Naive thymus-derived CD4-positive, alpha-beta T cell (primary cell): Measurements from ENCODE around the gene ASXL1. TPM values are rescaled to one million over a fixed set of nuclear protein-coding genes. Genes with fewer than 3 reads are reported as not detected.

Experiments used
- ATAC-seq: fragments of 150-1000 bp; cut with Tn5 transposase; 2 replicates; pipeline ENCODE4 v1.10.0; 2021; ENCODE audit warnings: mild to moderate bottlenecking, moderate library complexity
- CTCF ChIA-PET: fragments of 350-600 bp; sonication (Branson Sonifier 250); formaldehyde crosslinking; loops from one replicate; lab custom pipeline; 2021; ENCODE audit warnings: antibody characterized with exemption; lab: Charles Lee
- POLR2A ChIA-PET: fragments of 350-600 bp; sonication (Branson Sonifier 250); formaldehyde crosslinking; loops from one replicate; lab custom pipeline; 2021; ENCODE audit warnings: antibody characterized with exemption, inconsistent platforms; lab: Charles Lee
- DNase-seq, 9 donors: peaks; one replicate each; pipeline versions ENCODE4 v3.0.0 to v3.0.0-alpha.2; 2020 to 2022; ENCODE audit warnings: mixed read lengths in 1 of 9
- H3K27ac ChIP-seq: one replicate; pipeline ENCODE4 v1.7.0; 2013; ENCODE audit warnings: mild to moderate bottlenecking, low read depth, low read length, moderate library complexity
- H3K27me3 ChIP-seq, 2 donors: one replicate each; pipeline ENCODE4 v1.7.0; 2013; ENCODE audit warnings: low read length in 2 of 2, mild to moderate bottlenecking in 2 of 2, moderate library complexity in 2 of 2; ENCODE audit not compliant: control insufficient read depth in 2 of 2, insufficient read depth in 2 of 2
- H3K36me3 ChIP-seq, 3 experiments: 1 replicate in 2 of 3; 2 replicates in 1 of 3; pipeline ENCODE4 v1.7.0; 2013; ENCODE audit warnings: low read length in 3 of 3, mild to moderate bottlenecking in 3 of 3, moderate library complexity in 1 of 3; ENCODE audit not compliant: insufficient read depth in 3 of 3, control insufficient read depth in 2 of 3
- H3K4me1 ChIP-seq, 2 donors: one replicate each; pipeline ENCODE4 v1.7.0; 2013; ENCODE audit warnings: low read length in 2 of 2, mild to moderate bottlenecking in 2 of 2, moderate library complexity in 1 of 2; ENCODE audit not compliant: control insufficient read depth in 2 of 2, insufficient read depth in 2 of 2
- H3K4me3 ChIP-seq: 2 replicates; pipeline ENCODE4 v1.7.0; 2013; ENCODE audit warnings: mild to moderate bottlenecking, low read length
- H3K9me3 ChIP-seq, 3 experiments: 1 replicate in 2 of 3; 2 replicates in 1 of 3; pipeline ENCODE4 v1.7.0; 2013; ENCODE audit warnings: low read length in 3 of 3; ENCODE audit not compliant: control insufficient read depth in 2 of 3
- H3K27ac Mint-ChIP-seq, 9 donors: one replicate each; pipeline ENCODE4 v1.8.0; 2020 to 2022; ENCODE audit warnings: mixed read lengths in 9 of 9, mild to moderate bottlenecking in 8 of 9, moderate library complexity in 5 of 9, inconsistent platforms in 2 of 9
- H3K27me3 Mint-ChIP-seq, 5 donors: one replicate each; pipeline ENCODE4 v1.8.0; 2021 to 2022; ENCODE audit warnings: mixed read lengths in 5 of 5, mild to moderate bottlenecking in 1 of 5
- H3K36me3 Mint-ChIP-seq, 5 donors: one replicate each; pipeline ENCODE4 v1.8.0; 2020 to 2022; ENCODE audit warnings: mixed read lengths in 5 of 5, mild to moderate bottlenecking in 3 of 5, inconsistent platforms in 1 of 5
- H3K4me1 Mint-ChIP-seq, 7 donors: one replicate each; pipeline ENCODE4 v1.8.0; 2020 to 2022; ENCODE audit warnings: mixed read lengths in 7 of 7, mild to moderate bottlenecking in 3 of 7, inconsistent platforms in 1 of 7
- H3K4me3 Mint-ChIP-seq, 10 donors: one replicate each; pipeline ENCODE4 v1.8.0; 2020 to 2022; ENCODE audit warnings: mild to moderate bottlenecking in 10 of 10, mixed read lengths in 10 of 10, moderate library complexity in 6 of 10, inconsistent platforms in 2 of 10
- H3K9me3 Mint-ChIP-seq, 11 donors: one replicate each; pipeline ENCODE4 v1.8.0; 2020 to 2022; ENCODE audit warnings: mixed read lengths in 11 of 11, mild to moderate bottlenecking in 4 of 11, inconsistent platforms in 1 of 11, moderate library complexity in 1 of 11
- intact Hi-C, 2 donors: fragments of 100-400 bp; cut with micrococcal nuclease; formaldehyde crosslinking; loops; one replicate each; pipeline ENCODE4 v1.15.1; 2023
- polyA plus RNA-seq, 2 donors: library from polyadenylated mRNA; unstranded; fragments of 300-500 nt; fragmentation: Illumina TruSeq; gene quantifications; one replicate each; pipeline ENCODE4 v1.2.3, GENCODE V29; 2021
- total RNA-seq, 6 experiments: library from RNA in 5 of 6; stranded (reverse) in 5 of 6; gene quantifications; 1 replicate in 5 of 6; 2 replicates in 1 of 6; pipeline ENCODE4 v1.2.3 and lab custom pipeline; 2021 to 2026

Gene ASXL1
- total and polyA plus RNA-seq, 7 experiments from 2014 or later, result 14.7 to 200 (median 147) TPM

- CTCF ChIA-PET, result interaction anchor here (0.6 kb wide), 1 partner anchor 94 kb away, joined by 3 read pairs; no protein-coding TSS in a partner anchor
- H3K27me3 Mint-ChIP-seq, result no peaks in the 10 kb centered on the region
- no peak overlapping the region for H3K27ac ChIP-seq
- H3K9me3 ChIP-seq, result no peaks in the 10 kb centered on the region
- intact Hi-C loops, result no loop called here
- H3K27ac Mint-ChIP-seq, result peak overlapping the region in 3 of 9 donors; percentile 20 to 82 (median 28)
- DNase-seq (no peak), ATAC-seq (no peak)
- no peak overlapping the region for H3K4me3 Mint-ChIP-seq
- H3K4me1 ChIP-seq, result no peaks in the 10 kb centered on the region
- H3K36me3 ChIP-seq, result peaks cover 0 to 93% (median 15%) of the 10 kb centered on the region in 3 experiments
- no peaks in the 10 kb centered on the region for H3K27me3 ChIP-seq
- POLR2A ChIA-PET, result interaction anchor here (1.4 kb wide), 1 partner anchor 32 kb away, joined by 3 read pairs; no protein-coding TSS in a partner anchor
- peaks cover 0 to 1% (median 0%) of the 10 kb centered on the region in 11 donors for H3K9me3 Mint-ChIP-seq
- peaks cover 0 to 23% (median 0%) of the 10 kb centered on the region in 5 donors for H3K36me3 Mint-ChIP-seq
- H3K4me3 ChIP-seq, result no peak overlapping the region
- peaks cover 2 to 26% (median 9%) of the 10 kb centered on the region in 7 donors for H3K4me1 Mint-ChIP-seq
Observed at GRCh38 chr20:32453467-32454163, 95.5 kb downstream of the ASXL1 start.

GRCh38 chr20:32454164-32455145, 96.3 kb downstream of the ASXL1 start:
- H3K27ac ChIP-seq, result no peak overlapping the region
- Mint-ChIP-seq H3K4me3 (no peak overlapping the region), H3K9me3 (peaks cover 0 to 1% (median 0%) of the 10 kb centered on the region in 11 donors), H3K36me3 (peaks cover 0 to 20% (median 0%) of the 10 kb centered on the region in 5 donors), H3K27ac (peak overlapping the region in 8 of 9 donors; percentile 36 to 85 (median 70)), H3K27me3 (no peaks in the 10 kb centered on the region), H3K4me1 (peaks cover 2 to 24% (median 10%) of the 10 kb centered on the region in 7 donors)
- intact Hi-C loops, result no loop called here
- POLR2A ChIA-PET, result interaction anchor here (0.7 to 1.4 kb wide), 2 partner anchors 31 to 66 kb away, joined by 3 read pairs; no protein-coding TSS in a partner anchor
- CTCF ChIA-PET, result interaction anchor here (0.6 kb wide), 1 partner anchor 95 kb away, joined by 3 read pairs; no protein-coding TSS in a partner anchor
- ATAC-seq, result no peak
- no peaks in the 10 kb centered on the region for H3K4me1 ChIP-seq
- no peaks in the 10 kb centered on the region for H3K9me3 ChIP-seq
- peaks cover 0 to 90% (median 15%) of the 10 kb centered on the region in 3 experiments for H3K36me3 ChIP-seq
- no peak overlapping the region for H3K4me3 ChIP-seq
- no peaks in the 10 kb centered on the region for H3K27me3 ChIP-seq
- no peak for DNase-seq

GRCh38 chr20:32455171-32455900, 97.2 kb downstream of the ASXL1 start:
- Histone ChIP-seq H3K4me1 (no peaks in the 10 kb centered on the region), H3K27ac (no peak overlapping the region), H3K36me3 (peaks cover 0 to 90% (median 11%) of the 10 kb centered on the region in 3 experiments), H3K9me3 (no peaks in the 10 kb centered on the region), H3K4me3 (no peak overlapping the region), H3K27me3 (no peaks in the 10 kb centered on the region)
- H3K27me3 Mint-ChIP-seq, result no peaks in the 10 kb centered on the region
- H3K4me1 Mint-ChIP-seq, result peaks cover 2 to 15% (median 8%) of the 10 kb centered on the region in 7 donors
- intact Hi-C loops, result no loop called here
- H3K4me3 Mint-ChIP-seq, result no peak overlapping the region
- DNase-seq (no peak), ATAC-seq (no peak)
- CTCF ChIA-PET, result no interaction called here
- peak overlapping the region in 6 of 9 donors; percentile 50 to 85 (median 77) for H3K27ac Mint-ChIP-seq
- POLR2A ChIA-PET, result interaction anchor here (0.7 kb wide), 1 partner anchor 67 kb away, joined by 3 read pairs; no protein-coding TSS in a partner anchor
- peaks cover 0 to 1% (median 0%) of the 10 kb centered on the region in 11 donors for H3K9me3 Mint-ChIP-seq
- H3K36me3 Mint-ChIP-seq, result peaks cover 0 to 14% (median 0%) of the 10 kb centered on the region in 5 donors

GRCh38 chr20:32455901-32456701, 98.0 kb downstream of the ASXL1 start:
- Mint-ChIP-seq H3K9me3 (peaks cover 0 to 1% (median 0%) of the 10 kb centered on the region in 11 donors), H3K27me3 (no peaks in the 10 kb centered on the region), H3K4me3 (no peak overlapping the region), H3K27ac (peak overlapping the region in 1 of 9 donors; percentile 65), H3K4me1 (peaks cover 2 to 13% (median 7%) of the 10 kb centered on the region in 7 donors), H3K36me3 (peaks cover 0 to 13% (median 0%) of the 10 kb centered on the region in 5 donors)
- Histone ChIP-seq H3K36me3 (peaks cover 0 to 90% (median 6%) of the 10 kb centered on the region in 3 experiments), H3K4me3 (no peak overlapping the region), H3K27me3 (no peaks in the 10 kb centered on the region), H3K4me1 (no peaks in the 10 kb centered on the region), H3K9me3 (no peaks in the 10 kb centered on the region), H3K27ac (no peak overlapping the region)
- ATAC-seq (no peak), DNase-seq (no peak)
- ChIA-PET POLR2A (no interaction called here), CTCF (interaction anchor here (0.6 kb wide), 1 partner anchor 166 kb away, joined by 3 read pairs; no protein-coding TSS in a partner anchor)
- intact Hi-C loops, result no loop called here

- no peak overlapping the region for H3K27ac Mint-ChIP-seq
- CTCF ChIA-PET, result no interaction called here
- Histone ChIP-seq H3K27me3 (no peaks in the 10 kb centered on the region), H3K36me3 (peaks cover 0 to 87% (median 3%) of the 10 kb centered on the region in 3 experiments), H3K4me3 (no peak overlapping the region), H3K4me1 (no peaks in the 10 kb centered on the region), H3K9me3 (no peaks in the 10 kb centered on the region), H3K27ac (peak overlapping the region; percentile 4)
- H3K36me3 Mint-ChIP-seq, result peaks cover 0 to 9% (median 0%) of the 10 kb centered on the region in 5 donors
- POLR2A ChIA-PET, result no interaction called here
- peaks cover 2 to 13% (median 7%) of the 10 kb centered on the region in 7 donors for H3K4me1 Mint-ChIP-seq
- H3K4me3 Mint-ChIP-seq, result no peak overlapping the region
- H3K27me3 Mint-ChIP-seq, result no peaks in the 10 kb centered on the region
- DNase-seq, result no peak
- intact Hi-C loops, result no loop called here
- peaks cover 0 to 1% (median 0%) of the 10 kb centered on the region in 11 donors for H3K9me3 Mint-ChIP-seq
- ATAC-seq, result peak; percentile 33
Observed at GRCh38 chr20:32456869-32457478, 98.8 kb downstream of the ASXL1 start.
